Hematopoietic multipotent progenitor cell treated with erythropoietin and hydrocortisone succinate and interleukin-3 and kit ligand, for 6 days (in vitro differentiated cells): ENCODE measurements around the gene ANKRD29.

Experiments
- DNase-seq: peaks from one replicate; pipeline ENCODE4 v3.0.0-alpha.2; 2015

Gene ANKRD29, protein sequence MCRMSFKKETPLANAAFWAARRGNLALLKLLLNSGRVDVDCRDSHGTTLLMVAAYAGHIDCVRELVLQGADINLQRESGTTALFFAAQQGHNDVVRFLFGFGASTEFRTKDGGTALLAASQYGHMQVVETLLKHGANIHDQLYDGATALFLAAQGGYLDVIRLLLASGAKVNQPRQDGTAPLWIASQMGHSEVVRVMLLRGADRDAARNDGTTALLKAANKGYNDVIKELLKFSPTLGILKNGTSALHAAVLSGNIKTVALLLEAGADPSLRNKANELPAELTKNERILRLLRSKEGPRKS

DNA sequence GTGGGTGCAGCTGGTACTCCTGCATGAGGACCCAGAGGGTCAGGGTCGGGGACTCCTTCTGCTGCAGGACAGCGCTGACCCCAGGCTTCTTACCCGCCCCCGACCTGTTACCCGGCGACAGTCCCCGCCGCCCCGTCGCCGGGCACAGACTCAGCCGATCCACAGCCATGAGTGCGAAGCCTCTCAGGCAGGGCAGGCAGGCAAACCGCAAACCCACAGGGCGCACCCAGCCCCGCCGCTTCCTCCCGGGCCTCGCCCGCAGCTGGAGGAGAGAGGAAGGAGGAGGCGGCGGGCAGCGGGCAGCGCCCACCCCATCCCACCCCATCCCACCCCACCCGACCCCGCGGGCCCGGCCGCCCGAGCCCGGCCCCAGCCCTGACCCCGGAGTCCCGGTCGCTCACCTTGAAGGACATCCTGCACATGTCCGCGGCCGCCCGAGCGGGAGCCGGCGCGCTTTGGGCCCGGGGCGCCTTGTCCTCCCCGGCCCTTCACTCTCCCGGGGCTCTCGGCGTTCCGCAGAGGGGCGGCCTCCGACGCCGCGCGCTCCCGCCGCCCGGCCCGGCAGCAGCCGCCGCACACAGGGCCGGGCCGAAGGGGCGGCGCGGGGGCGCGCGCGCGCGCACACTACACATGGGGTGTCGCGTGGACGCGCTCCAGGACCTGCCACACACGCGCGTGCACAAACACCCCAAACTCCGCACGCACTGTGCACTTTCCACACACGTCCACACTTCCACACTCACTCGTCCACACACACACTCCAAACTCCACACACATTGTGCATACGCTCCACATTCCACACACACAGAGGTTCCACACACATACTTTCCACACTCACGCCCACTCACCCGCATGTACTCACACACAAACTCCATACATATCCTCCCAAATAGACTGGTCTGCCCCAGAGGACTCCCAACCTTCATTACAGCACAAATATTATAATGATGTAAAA lies at the start of gene ANKRD29:
Gene ANKRD29 (minus strand): TSS at position 603 of the 955 bp plus-strand sequence. CDS start 181 bp downstream, at position 422.
- peak; percentile 69 for DNase-seq

DNA sequence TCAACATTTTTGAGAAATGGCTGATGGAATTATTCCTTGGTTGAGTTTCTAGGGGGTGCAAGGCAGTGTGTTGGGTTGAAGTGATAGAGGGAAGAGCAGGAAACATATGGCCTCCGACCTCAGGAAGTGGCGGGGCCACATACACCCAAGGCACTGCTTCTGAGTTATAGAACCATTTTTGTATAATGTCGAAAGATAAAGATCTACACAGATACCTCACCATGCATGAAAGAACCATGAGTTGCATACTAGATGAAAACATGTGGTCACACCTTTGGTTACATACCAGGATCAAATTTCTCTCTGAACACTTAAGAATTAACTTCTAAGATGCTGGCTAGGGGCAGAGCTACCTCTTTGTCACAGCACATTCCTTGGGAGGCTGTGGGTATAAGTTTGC lies 49.7 kb upstream of the ANKRD29 start:
- DNase-seq: peak; percentile 36

DNA sequence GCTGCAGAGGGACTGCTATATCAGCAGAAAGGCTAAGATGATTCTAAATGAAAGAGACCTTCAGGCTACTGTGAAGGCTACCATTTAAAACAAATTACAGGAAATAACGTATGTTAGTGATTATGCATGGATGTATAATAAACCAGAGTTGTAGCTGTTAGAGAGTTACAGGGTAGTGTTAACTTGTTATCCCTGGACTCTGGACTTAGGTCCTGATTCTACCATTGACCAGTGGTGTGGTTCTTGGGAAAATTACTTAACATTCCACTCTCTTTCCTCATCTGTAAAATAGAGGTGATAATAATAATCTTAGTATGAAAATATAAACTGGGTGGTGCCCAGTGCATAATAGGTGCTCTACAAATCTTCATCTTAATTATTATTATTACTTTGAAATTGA lies 48.7 kb upstream of the ANKRD29 start:
- no peak for DNase-seq

DNA sequence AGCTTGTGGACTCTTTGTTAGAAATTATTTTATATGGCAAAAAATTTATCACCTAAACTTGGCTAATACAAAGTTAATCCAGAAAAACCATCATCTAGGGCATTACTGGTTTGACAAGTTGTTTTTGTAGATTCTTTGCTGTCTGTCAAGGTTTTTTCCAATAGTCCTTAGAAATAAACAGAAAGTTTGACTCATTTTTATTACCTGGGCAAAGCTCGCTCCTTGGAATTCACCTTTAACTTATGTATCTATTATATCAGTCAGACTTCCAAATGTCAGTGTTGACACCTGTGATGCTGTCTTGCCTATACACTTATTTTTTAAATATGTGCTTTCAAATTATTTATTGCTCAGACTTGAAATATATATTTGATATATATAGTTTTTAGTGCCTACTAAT lies 48.2 kb upstream of the ANKRD29 start:
- no peak for DNase-seq

DNA sequence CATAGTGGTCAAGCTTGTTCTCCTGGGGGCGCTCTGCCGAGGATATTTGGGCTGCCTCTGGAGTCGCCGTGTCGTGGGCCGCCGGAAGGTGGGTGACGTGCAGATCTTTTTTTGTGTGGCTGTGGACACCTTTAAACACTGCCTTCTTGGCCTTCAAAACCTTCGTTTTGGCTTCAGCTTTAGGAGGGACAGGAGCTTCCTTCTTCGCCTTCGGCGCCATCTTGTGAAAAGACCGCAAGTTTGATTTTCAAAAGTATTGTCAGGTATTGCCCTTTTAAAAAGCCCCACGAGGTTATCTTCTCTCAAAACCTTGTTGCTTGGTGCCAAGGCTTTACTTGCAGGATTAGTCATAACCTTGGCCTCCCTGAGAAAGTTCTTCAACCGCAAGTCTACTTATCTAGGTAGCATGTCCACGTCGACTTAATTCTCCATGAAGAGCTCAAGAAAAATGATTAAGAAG lies 47.4 kb upstream of the ANKRD29 start:
- DNase-seq: peak; percentile 24

DNA sequence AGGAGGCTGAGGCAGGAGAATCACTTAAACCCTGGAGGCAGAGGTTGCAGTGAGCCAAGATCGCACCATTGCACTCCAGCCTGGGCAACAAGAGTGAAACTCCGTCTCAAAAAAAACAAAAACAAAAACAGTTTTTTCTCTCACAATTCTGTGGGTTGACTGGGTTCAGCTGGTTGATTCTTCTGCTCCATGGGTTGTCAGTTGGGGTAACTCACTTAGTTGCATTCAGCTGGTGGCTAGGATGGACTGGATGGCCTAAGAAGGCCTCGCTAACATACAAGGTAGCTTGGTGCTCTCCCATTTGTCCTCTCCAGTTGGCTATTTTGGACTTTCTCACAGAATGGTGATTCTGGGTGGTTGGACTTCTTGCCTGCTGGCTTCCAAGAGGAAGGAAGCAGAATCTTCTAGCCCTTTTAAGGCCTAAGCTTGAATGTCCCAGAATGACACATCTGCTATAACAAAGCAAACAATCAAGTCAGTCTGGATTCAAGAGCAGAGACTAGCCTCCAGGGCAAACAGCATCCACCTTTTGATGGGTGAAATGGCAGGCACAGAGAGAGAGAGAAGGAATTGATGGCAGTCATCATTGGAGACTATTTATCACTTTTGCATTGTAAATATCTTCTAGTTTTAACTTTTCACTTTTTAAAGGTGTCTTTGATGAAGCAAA lies 44.4 kb upstream of the ANKRD29 start:
- no peak for DNase-seq

DNA sequence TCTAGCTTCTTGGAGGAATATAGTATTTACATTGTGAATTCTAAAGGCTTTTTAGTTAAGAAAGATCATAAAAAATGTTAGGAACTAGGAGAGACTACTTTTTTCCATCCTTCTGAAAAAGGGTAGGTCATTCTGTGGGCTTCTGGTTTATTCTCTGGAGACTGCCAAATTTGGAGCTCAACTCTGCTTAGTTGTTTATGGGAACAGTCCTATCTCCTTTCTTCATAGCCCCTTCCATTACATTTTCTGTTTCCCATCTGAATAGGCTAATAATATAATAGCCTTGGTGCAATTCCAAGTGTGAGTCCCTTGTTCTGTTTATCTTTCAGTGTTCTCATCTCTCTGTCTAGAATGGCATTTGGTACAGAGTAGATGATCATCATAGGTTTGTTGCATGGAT lies 42.1 kb upstream of the ANKRD29 start:
- DNase-seq: no peak

DNA sequence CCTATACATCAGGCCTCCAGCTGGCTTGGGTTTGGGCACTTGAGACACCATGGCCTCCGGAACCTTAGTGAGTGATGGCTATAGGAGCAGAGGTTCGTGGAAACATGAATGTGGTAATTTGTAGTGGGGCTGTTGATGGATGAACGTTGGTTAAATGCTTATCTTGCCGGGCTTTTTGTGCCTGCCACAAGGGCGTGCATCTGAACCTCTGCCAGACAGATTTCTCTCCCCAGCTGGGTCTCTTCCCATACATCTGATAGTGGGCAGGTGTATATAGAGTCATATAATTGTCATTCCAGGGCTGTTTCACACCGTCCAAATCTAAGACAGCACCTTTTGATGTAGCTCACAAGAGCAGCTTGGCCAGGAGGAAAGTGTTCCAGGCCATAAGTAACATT lies 41.3 kb upstream of the ANKRD29 start:
- DNase-seq: peak; percentile 30

DNA sequence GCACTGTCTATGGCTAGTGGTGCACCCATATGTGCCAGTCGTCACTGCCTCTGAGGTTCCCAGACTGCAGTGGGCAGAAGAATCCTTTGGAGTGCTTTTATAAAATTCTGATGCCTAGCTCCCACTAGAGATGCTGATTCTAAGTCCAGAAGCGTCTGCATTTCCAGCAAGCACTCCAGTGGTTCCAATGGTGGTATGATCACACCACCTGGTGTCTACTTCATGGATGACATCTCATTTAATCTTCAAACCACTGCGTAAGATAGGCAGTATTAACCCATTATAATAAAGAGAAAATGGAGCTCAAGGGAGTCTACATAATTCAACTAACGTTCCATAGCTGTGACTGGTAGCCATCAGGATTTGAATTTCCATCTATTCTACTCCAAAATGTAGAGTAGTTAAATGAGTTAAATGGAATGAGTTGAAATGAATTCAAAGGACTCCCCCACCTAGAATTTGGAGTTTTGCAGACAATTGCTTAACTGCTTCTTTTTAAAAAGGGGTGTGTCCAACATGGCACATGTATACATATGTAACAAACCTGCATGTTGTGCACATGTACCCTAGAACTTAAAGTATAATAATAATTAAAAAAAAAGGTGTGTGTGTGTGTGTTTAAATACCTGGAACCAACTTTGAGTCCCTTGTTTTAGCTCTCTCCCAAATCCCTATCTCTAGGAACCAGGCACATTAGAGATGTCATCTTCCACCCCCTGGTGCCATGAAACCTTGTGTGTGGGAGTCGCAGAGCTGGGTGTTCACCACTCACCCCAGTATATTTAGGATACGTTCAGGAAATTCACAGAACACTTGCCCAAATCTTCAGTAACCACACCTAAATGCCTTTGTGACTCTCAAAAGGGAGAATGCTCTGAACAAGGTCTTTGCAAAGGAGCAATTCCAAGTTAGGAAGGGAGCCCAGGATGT lies 40.6 kb upstream of the ANKRD29 start:
- DNase-seq: peak; percentile 77

DNA sequence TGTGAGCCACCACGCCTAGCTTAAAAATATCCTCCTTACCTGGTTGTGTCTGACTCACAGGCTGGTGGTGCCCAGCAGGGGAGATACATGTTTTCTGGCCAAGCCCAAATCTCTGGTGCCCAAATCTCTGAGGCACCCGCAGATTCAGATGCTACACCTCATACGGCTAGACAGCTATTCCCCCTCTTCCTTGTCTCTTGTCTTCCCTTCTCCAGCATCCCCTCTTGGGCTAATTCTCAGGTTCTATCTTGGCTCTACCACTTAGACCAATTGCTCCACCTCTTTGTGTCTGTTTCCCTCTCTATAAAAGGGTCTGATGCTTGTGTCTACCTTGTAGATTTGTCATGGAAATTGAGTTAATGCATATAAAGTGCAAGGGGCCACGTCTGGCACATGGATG lies 39.9 kb upstream of the ANKRD29 start:
- no peak for DNase-seq

DNA sequence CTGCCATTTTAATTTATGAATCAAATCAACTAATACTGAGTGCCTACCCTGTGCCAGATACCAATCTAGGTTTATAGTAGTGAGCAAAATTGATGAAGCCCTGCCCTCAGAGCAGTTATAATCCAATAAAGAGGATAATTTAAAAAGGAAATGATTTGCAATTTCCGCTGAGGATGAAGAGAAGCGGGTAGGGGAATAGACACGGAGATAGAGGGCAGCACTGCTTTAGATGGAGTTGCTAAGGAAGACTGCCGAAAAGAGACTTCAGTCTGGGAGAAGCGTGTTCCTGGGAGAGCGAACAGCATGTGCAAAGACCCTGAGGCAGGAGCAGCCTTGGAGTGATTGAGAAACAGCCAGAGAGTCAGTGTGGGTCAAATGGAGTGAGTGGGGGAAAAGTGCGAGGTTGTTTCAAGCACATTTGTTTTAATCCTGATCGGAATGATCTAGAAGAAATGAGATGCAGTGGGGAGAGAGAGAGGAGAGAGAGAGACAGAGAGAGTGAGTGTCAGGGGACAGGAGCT lies 38.9 kb upstream of the ANKRD29 start:
- DNase-seq: no peak

DNA sequence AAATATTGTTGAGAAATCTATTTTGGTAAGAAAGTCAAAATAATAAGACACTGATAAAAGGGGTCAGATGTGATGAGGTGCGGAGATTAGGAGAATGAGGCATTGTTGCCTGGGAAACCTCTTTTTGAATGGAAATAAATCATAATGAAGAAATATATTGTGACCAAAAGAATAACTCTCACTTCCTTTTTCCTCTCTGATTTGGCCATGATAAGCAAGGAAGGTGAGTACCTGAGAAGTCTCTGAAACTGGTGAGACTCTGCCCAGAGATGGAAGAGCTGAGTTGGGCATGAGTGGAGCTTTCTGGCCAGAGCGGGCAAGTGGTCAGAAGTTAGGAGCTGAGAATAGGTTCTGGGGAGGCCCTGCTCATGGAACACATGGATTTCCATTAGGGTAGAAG lies 38.3 kb upstream of the ANKRD29 start:
- DNase-seq: no peak

DNA sequence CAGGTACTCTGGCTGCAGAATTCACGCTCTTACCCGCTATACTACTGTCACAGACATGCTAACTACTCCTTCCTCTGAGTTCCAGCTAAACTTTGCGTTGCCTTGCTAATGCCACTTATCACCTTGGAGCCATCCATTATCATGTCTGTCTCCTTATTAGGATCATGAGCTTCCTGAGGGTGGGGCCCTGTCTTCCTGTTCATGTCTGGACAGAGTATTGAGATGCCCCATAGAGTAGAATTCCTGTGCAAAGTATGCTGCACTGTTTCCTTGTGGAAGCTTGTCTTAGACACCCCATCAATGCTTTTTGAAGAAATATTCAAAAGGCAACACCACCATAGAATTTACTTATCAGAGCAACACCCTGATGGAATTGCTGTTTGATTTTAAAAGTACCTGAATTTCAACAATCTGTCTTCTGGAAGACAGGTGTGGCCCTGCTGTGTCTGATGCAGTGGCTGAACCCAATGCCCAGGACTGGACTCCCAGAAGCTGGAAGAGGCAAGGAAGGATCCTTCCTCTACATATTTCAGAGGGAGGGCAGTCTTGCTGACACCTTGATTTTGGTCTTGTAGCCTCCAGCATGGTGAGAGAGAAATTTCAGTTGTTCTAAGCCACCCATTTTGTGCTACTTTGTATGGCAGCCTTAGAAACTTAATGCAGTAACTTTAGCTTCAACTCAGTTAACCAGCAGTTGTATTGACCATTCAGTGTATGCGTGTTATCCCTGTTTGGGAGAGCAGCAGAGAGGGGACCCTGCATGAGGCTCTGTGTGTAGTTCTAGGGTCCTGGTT lies 32.1 kb upstream of the ANKRD29 start:
- no peak for DNase-seq

DNA sequence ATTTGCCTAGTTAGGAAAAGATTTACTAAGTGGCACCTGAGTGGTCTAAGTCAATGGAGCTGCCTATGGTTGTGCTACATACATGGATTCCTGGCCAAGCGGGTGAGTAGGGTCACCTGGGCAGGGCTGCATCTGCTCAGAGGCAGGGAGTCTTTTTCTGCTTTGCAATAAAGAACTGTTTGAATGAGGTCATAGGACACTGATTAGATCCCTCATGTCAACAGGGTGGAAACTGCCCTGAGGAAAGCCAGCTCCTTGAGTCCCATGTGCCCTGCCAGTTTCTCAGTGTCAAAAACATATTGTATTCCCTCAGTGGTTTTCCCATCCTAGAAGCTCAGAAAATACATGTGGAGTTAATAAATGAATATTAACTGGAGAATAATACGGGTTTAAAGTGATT lies 31.1 kb upstream of the ANKRD29 start:
- DNase-seq: no peak

DNA sequence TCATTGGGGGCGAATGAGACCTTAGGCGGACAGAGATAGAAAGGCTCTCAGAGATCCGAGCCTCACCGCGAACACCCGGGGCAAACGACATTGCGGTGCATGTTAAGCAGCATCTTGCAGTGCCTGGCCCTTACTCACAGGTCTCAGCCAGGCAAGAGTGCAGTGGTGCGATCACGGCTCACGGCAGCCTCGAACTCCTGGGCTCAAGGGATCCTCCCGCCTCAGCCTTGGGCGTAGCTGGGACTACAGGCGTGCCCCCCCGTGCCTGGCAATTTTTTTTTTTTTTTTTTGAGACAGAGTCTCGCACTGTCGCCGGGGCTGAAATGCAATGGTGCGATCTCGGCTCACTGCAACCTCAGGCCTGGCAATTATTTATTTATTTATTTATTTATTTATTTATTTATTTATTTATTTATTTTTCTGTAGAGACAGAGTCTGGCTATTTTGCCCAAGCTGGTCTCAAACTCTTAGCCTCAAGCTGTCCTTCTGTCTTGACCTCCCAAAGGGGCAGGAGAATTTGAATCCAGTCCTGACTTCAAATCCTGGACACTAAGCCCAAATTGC lies 27.9 kb upstream of the ANKRD29 start:
- DNase-seq: no peak

DNA sequence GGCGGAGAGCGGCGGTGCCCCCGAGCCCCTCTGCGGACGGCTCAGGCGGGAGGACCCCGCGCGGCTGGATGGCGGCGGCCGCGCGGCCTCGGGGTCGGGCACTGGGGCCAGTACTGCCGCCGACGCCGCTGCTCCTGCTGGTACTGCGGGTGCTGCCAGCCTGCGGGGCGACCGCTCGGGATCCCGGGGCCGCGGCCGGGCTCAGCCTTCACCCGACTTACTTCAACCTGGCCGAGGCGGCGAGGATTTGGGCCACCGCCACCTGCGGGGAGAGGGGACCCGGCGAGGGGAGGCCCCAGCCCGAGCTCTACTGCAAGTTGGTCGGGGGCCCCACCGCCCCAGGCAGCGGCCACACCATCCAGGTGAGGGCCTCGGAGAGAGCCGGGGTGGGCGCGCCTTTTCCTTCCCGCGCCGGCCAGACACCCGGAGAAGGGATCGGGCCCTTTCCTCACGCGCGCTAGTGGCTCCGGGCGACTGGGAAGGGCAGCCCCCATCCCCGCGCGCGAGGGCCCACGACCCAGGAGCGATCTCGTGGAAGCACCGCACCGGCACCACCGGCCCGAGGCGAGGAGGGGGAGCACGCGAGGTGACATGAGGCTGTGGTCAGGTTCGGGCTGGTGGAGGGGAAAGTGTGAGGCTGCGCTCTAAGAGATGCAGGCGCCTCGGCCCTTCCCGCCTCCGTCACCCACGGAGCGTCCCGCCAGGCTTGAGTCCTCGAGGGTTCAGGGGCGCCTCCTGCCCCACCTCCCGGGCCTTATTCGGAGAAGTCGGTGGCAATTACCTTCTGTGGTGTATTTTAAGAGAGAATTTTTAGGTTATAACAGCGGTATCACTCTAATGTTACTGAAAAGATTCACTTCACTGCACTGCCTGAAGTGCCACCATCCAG lies 27.1 kb upstream of the ANKRD29 start:
- no peak for DNase-seq

DNA sequence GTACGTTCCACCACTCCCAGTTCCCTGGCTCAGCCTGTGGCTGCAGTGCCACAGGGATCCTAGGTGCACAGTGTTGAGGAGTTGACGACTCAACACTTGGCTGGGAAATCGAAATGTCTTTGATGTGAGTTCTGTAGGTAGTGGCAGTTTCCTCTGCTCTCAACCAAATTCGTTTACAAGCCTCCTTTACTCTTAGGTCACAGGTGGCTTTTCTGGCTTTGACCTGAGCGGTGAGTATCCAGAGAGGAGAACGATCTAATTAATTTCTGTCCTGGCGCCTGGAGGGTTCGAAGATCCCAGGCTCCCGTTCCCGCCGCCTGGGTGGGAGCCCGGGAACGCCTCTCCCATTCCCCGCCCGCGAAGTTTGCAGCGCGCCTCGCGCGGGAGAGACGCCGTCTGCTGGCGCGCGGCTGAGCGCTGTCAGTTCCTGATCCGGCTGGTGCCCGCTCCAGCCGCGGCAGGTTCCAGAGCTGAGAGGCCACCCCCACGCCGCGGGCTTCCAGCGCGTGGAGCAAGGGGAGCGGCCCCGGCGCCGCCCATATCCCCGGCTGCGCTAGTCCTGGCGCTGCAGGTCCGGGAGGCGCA lies 26.4 kb upstream of the ANKRD29 start, which contains the start of gene LAMA3:
Gene LAMA3 (plus strand): TSS at position 423 of the 585 bp plus-strand sequence. CDS start 231 bp downstream, outside the sequence.
- DNase-seq: peak; percentile 56

DNA sequence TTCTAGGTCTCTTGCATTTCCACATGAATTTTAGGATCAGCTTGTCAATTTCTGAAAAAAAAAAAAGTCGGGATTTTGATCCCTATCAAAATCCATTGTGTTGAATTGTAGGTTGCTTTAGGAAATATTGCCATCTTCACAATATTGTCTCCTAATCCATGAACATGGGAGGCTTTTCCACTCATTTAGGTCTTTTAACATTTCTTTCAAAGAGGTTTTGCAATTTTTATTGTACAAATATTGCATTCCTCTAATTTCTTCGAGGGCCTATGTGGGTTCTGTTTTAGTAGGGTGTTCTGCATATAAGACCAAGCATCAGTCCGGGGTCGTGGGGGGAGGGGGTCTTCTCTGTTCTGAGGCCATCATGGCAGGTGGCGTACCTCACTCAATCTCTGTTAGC lies 25.8 kb upstream of the ANKRD29 start:
- no peak for DNase-seq

DNA sequence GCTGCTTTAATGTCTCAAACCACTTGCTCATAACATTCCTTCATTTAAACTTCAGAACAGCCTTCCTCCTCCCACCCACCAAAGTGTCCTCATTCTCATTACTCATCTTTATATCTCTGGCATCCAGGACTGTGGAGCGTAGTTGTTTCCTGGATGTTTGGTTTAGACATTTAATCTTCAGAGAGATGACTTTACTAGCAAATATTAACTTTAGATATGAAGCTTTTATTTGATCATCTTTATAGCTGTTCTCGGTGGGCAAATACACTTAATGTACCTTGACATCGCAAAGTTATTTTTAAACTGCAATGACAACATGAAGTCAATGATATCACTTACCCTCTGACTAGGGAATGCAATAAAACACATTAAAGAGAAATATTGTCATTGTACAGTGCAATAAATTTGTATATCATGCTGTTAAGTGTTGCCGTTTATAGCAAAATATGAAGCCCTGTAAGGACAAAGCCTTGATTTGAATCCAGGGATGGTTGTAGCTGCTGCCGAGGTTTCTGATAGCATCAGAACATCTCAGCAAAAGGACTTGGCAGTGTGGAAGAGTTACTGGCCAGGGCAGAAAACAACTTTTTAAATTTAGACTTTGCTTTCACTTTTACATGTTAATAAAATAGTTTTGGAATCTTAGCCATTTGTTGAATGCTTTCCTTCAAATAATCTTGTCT lies 21.9 kb upstream of the ANKRD29 start:
- no peak for DNase-seq
